CD14-positive monocyte (primary cell): Measurements from ENCODE around the gene IGFN1. TPM values are rescaled to one million over a fixed set of nuclear protein-coding genes. Genes with fewer than 3 reads are reported as not detected.

Experiments
- DNase-seq, 3 donors: peaks; one replicate each; pipeline ENCODE4 v3.0.0-alpha.2; 2011 to 2022
- H2AFZ ChIP-seq: 2 replicates; pipeline ENCODE4 v1.6.0; 2012; ENCODE audit warnings: mild to moderate bottlenecking, low read depth, low read length, inconsistent platforms; ENCODE audit not compliant: insufficient read depth, poor library complexity, severe bottlenecking
- H3K27ac ChIP-seq, 2 donors: 1 replicate in 1 of 2; 2 replicates in 1 of 2; pipeline ENCODE4 v1.5.1; 2012 to 2013; ENCODE audit warnings: low read length in 2 of 2, control low read depth in 1 of 2, inconsistent platforms in 1 of 2, low read depth in 1 of 2, mild to moderate bottlenecking in 1 of 2
- H3K27me3 ChIP-seq, 2 donors: one replicate each; pipeline versions ENCODE4 v1.6.0 to v1.6.1; 2011 to 2013; ENCODE audit warnings: low read length in 2 of 2; ENCODE audit not compliant: control insufficient read depth in 2 of 2, insufficient read depth in 2 of 2
- H3K36me3 ChIP-seq, 2 donors: replicated peaks in 1 of 2; 1 replicate in 1 of 2; 2 replicates in 1 of 2; pipeline versions ENCODE4 v1.5.1 to v1.6.1; 2012 to 2013; ENCODE audit warnings: low read length in 2 of 2, control low read depth in 1 of 2, inconsistent platforms in 1 of 2, mild to moderate bottlenecking in 1 of 2; ENCODE audit not compliant: insufficient read depth in 2 of 2, control insufficient read depth in 1 of 2
- H3K4me1 ChIP-seq, 2 donors: 1 replicate in 1 of 2; 2 replicates in 1 of 2; pipeline versions ENCODE4 v1.5.1 to v1.6.1; 2012 to 2013; ENCODE audit warnings: low read length in 2 of 2, control low read depth in 1 of 2, inconsistent platforms in 1 of 2, mild to moderate bottlenecking in 1 of 2, moderate library complexity in 1 of 2; ENCODE audit not compliant: insufficient read depth in 2 of 2, control insufficient read depth in 1 of 2
- H3K4me2 ChIP-seq: replicated peaks from 2 replicates; pipeline ENCODE3; 2012; ENCODE audit warnings: low read length, moderate library complexity, mild to moderate bottlenecking; ENCODE audit not compliant: poor library complexity, severe bottlenecking; ENCODE audit errors: extremely low read depth
- H3K4me3 ChIP-seq, 3 experiments: fragments of 200-600 bp in 1 of 3; sonication (generic) in 1 of 3; replicated peaks in 1 of 3; 1 replicate in 2 of 3; 2 replicates in 1 of 3; pipeline ENCODE4 v1.5.1; 2011 to 2013; ENCODE audit warnings: low read length in 3 of 3, mild to moderate bottlenecking in 3 of 3, control low read depth in 2 of 3, low read depth in 2 of 3, inconsistent platforms in 1 of 3, moderate library complexity in 1 of 3
- H3K79me2 ChIP-seq: 2 replicates; pipeline ENCODE4 v1.6.0; 2012; ENCODE audit warnings: mild to moderate bottlenecking, control low read depth, inconsistent platforms, low read length, moderate library complexity; ENCODE audit not compliant: insufficient read depth
- H3K9ac ChIP-seq: 2 replicates; pipeline ENCODE4 v1.6.0; 2017; ENCODE audit warnings: low read length, mild to moderate bottlenecking; ENCODE audit not compliant: insufficient read depth, poor library complexity, severe bottlenecking
- H3K9me3 ChIP-seq, 2 donors: replicated peaks in 1 of 2; 1 replicate in 1 of 2; 2 replicates in 1 of 2; pipeline versions ENCODE4 v1.5.1 to v1.6.1; 2012 to 2013; ENCODE audit warnings: low read length in 2 of 2, control low read depth in 1 of 2; ENCODE audit not compliant: control insufficient read depth in 1 of 2, insufficient read depth in 1 of 2
- H4K20me1 ChIP-seq: 2 replicates; pipeline ENCODE4 v1.6.0; 2012; ENCODE audit warnings: mild to moderate bottlenecking, low read length, control low read depth, moderate library complexity; ENCODE audit not compliant: insufficient read depth
- H3K27ac Mint-ChIP-seq, 7 donors: one replicate each; pipeline ENCODE4 v1.8.0; 2020; ENCODE audit warnings: mild to moderate bottlenecking in 7 of 7, mixed read lengths in 7 of 7, moderate library complexity in 6 of 7, inconsistent platforms in 2 of 7
- H3K27me3 Mint-ChIP-seq, 3 donors: one replicate each; pipeline ENCODE4 v1.8.0; 2021 to 2022; ENCODE audit warnings: low read depth in 3 of 3, mild to moderate bottlenecking in 3 of 3, mixed read lengths in 3 of 3, moderate library complexity in 3 of 3, inconsistent platforms in 1 of 3
- H3K36me3 Mint-ChIP-seq, 2 donors: one replicate each; pipeline ENCODE4 v1.8.0; 2020; ENCODE audit warnings: mixed read lengths in 2 of 2, inconsistent platforms in 1 of 2, mild to moderate bottlenecking in 1 of 2
- H3K4me1 Mint-ChIP-seq: one replicate; pipeline ENCODE4 v1.8.0; 2020; ENCODE audit warnings: mild to moderate bottlenecking, mixed read lengths
- H3K4me3 Mint-ChIP-seq, 2 donors: one replicate each; pipeline ENCODE4 v1.8.0; 2020; ENCODE audit warnings: mild to moderate bottlenecking in 2 of 2, mixed read lengths in 2 of 2, moderate library complexity in 1 of 2
- H3K9me3 Mint-ChIP-seq, 7 donors: one replicate each; pipeline ENCODE4 v1.8.0; 2020 to 2022; ENCODE audit warnings: mixed read lengths in 7 of 7, mild to moderate bottlenecking in 6 of 7, moderate library complexity in 6 of 7, inconsistent platforms in 2 of 7
- CTCF ChIP-seq: fragments of 200-600 bp; IDR thresholded peaks from one replicate; pipeline ENCODE4 v1.8.0; 2022; ENCODE audit warnings: antibody characterized with exemption, mild to moderate bottlenecking
- WGBS: methylation state at CpG from one replicate; pipeline ENCODE4 v1.1.5; 2013; ENCODE audit warnings: missing lambda C conversion rate; ENCODE audit not compliant: insufficient coverage; 5-methylcytosine and 5-hydroxymethylcytosine counted together
- intact Hi-C, 2 donors: fragments of 100-400 bp; cut with micrococcal nuclease; formaldehyde crosslinking; loops; one replicate each; pipeline versions ENCODE4 v1.15.0 to v1.15.1; 2023
- polyA plus RNA-seq, 3 donors: library from polyadenylated mRNA; depleted of rRNA in 1 of 3; unstranded in 2 of 3; stranded (reverse) in 1 of 3; fragments of 300-500 nt in 2 of 3; fragments of >200 nt in 1 of 3; fragmentation: Illumina TruSeq in 2 of 3; gene quantifications; 1 replicate in 2 of 3; 2 replicates in 1 of 3; pipeline ENCODE4 v1.2.3, GENCODE V29; 2012 to 2021

The IGFN1 gene
- polyA plus RNA-seq, 3 donors = not detected

GRCh38 chr1:201266774-201267173, 76.2 kb downstream of the IGFN1 start:
- no peak overlapping the region for H3K27ac Mint-ChIP-seq
- Histone ChIP-seq H3K9me3 (no peaks in the 10 kb centered on the region), H3K9ac (no peak overlapping the region), H3K4me1 (no peaks in the 10 kb centered on the region), H3K4me2 (no peak overlapping the region), H3K4me3 (no peak overlapping the region), H3K79me2 (no peaks in the 10 kb centered on the region), H2AFZ (no peak overlapping the region), H3K27me3 (peaks cover 0 to 5% of the 10 kb centered on the region in 2 donors), H3K27ac (no peak overlapping the region), H3K36me3 (no peaks in the 10 kb centered on the region), H4K20me1 (no peaks in the 10 kb centered on the region)
- no peaks in the 10 kb centered on the region for H3K36me3 Mint-ChIP-seq
- no peak for DNase-seq
- no peaks in the 10 kb centered on the region for H3K9me3 Mint-ChIP-seq
- H3K27me3 Mint-ChIP-seq = peaks cover 19 to 22% (median 22%) of the 10 kb centered on the region in 3 donors
- intact Hi-C loops = no loop called here
- TF ChIP-seq CTCF = no peak
- no CpG with 5 or more reads among the region's 3 CpGs for WGBS
- H3K4me1 Mint-ChIP-seq = peaks cover 3% of the 10 kb centered on the region
- H3K4me3 Mint-ChIP-seq = no peak overlapping the region

GRCh38 chr1:201267481-201268229, 77.0 kb downstream of the IGFN1 start:
- intact Hi-C loops = no loop called here
- no peak overlapping the region for H3K4me2 ChIP-seq

More at GRCh38 chr1:201267481-201268229, 77.0 kb downstream of the IGFN1 start:
- no peaks in the 10 kb centered on the region for H3K9me3 Mint-ChIP-seq
- Histone ChIP-seq H2AFZ (no peak overlapping the region), H3K79me2 (no peaks in the 10 kb centered on the region), H4K20me1 (no peaks in the 10 kb centered on the region), H3K4me1 (no peaks in the 10 kb centered on the region), H3K36me3 (no peaks in the 10 kb centered on the region), H3K9me3 (no peaks in the 10 kb centered on the region), H3K4me3 (no peak overlapping the region), H3K27ac (no peak overlapping the region), H3K9ac (no peak overlapping the region), H3K27me3 (peaks cover 0 to 5% of the 10 kb centered on the region in 2 donors)
- H3K36me3 Mint-ChIP-seq = no peaks in the 10 kb centered on the region
- H3K27ac Mint-ChIP-seq = peak overlapping the region in 1 of 7 donors; percentile 54
- H3K27me3 Mint-ChIP-seq = peaks cover 19 to 23% (median 22%) of the 10 kb centered on the region in 3 donors
- no peak for TF ChIP-seq CTCF
- peaks cover 3% of the 10 kb centered on the region for H3K4me1 Mint-ChIP-seq
- WGBS = 88% methylated on average over 9 of the region's 14 CpGs
- H3K4me3 Mint-ChIP-seq = no peak overlapping the region
- DNase-seq = no peak
